ENCODE measurements around the gene CTNNA3. TPM values are rescaled to one million over a fixed set of nuclear protein-coding genes. Genes with fewer than 3 reads are reported as not detected.
"Not testable (repeated sequence)": the region's sequence is repeated elsewhere in the genome, so short reads cannot be mapped to it uniquely, and the experiment has no call there.

CTNNA3 gene
- total RNA-seq, 2 experiments from 2014 or later = 0.30 TPM; not detected in 1

DNA sequence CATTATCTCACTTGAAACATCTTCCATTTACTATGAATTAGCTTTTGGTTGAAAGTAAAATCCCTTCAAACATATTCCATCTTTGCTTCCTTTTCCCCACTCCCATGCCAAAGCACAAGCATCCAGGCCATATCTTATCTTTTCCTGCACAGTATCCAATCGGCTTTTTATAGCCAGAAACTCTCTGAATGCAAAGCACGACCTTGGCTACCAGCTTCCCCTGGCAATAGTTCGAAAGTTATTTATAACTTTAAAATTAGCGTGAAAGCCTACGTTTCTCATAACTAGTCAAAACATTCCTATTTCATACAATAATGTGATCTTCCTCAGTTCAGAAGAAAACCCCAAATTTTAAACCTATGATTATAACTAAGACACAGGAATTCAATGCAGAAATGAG is 440 bp downstream of the CTNNA3 start:
- ChIA-PET CTCF (interaction anchor here (0.8 to 6.9 kb wide), 5 partner anchors 11 to 93 kb away, joined by 3 to 184 read pairs (median 6); no protein-coding TSS in a partner anchor), POLR2A (interaction anchor here (0.6 kb wide), 1 partner anchor 254 kb away, joined by 3 read pairs; no protein-coding TSS in a partner anchor)
- H3K4me3 Mint-ChIP-seq = no peak overlapping the region
- H3K9me3 Mint-ChIP-seq (ENCODE audit: low read depth) = no peaks in the 10 kb centered on the region
- ATAC-seq = no peak
- no peak for DNase-seq
- intact Hi-C loops (cut with DNase I, micrococcal nuclease) = loop anchor here in 1 of 2 experiments (5.0 to 10.0 kb wide), 2 partner anchors 462 to 609 kb away; no protein-coding TSS in a partner anchor
- peaks cover 16% of the 10 kb centered on the region for H3K27me3 Mint-ChIP-seq
- no peaks in the 10 kb centered on the region for H3K36me3 Mint-ChIP-seq (ENCODE audit: low read depth)
- peaks cover 10% of the 10 kb centered on the region for H3K4me1 Mint-ChIP-seq
- no peak overlapping the region for H3K27ac Mint-ChIP-seq

DNA sequence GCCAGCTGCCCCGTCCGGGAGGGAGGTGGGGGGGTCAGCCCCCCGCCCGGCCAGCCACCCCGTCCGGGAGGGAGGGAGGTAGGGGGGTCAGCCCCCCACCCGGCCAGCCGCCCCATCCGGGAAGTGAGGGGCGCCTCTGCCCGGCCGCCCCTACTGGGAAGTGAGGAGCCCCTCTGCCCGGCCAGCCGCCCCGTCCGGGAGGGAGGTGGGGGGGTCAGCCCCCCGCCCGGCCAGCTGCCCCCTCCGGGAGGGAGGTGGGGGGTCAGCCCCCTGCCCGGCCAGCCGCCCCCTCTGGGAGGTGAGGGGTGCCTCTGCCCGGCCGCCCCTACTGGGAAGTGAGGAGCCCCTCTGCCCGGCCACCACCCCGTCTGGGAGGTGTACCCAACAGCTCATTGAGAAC is 4.1 kb downstream of the CTNNA3 start:
- H3K9me3 Mint-ChIP-seq (ENCODE audit: low read depth); H3K4me3 Mint-ChIP-seq; H3K4me1 Mint-ChIP-seq; CTCF ChIA-PET; H3K36me3 Mint-ChIP-seq (ENCODE audit: low read depth); H3K27ac Mint-ChIP-seq; POLR2A ChIA-PET; ATAC-seq; DNase-seq: not testable (repeated sequence)
- intact Hi-C loops (cut with DNase I, micrococcal nuclease) = loop anchor here in 1 of 2 experiments (10.0 kb wide), 1 partner anchor 613 kb away; no protein-coding TSS in a partner anchor
- H3K27me3 Mint-ChIP-seq = peaks cover 16% of the 10 kb centered on the region

DNA sequence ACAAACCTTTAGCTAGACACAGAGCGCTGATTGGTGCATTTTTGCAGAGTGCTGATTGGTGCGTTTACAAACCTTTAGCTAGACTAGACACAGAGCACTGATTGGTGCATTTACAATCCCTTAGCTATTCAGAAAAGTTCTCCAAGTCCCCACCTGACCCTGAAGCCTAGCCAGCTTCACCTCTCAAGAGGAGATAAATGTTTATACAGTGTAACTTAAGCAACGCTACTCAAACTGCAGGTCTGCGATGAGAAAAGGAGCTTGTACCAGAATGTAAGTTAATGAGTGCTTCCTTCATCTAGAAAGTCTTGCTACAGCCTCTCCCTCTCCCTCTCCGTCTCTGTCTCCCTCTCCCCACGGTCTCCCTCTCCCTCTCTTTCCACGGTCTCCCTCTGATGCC is 5.5 kb downstream of the CTNNA3 start:
- H3K4me3 Mint-ChIP-seq; H3K27ac Mint-ChIP-seq; POLR2A ChIA-PET; H3K36me3 Mint-ChIP-seq (ENCODE audit: low read depth); H3K9me3 Mint-ChIP-seq (ENCODE audit: low read depth); DNase-seq; H3K4me1 Mint-ChIP-seq; ATAC-seq: not testable (repeated sequence)
- peaks cover 11% of the 10 kb centered on the region for H3K27me3 Mint-ChIP-seq
- CTCF ChIA-PET = interaction anchor here (0.6 to 0.9 kb wide), 2 partner anchors 89 to 254 kb away, joined by 3 to 7 read pairs; no protein-coding TSS in a partner anchor
- intact Hi-C loops (cut with DNase I, micrococcal nuclease) = loop anchor here in 1 of 2 experiments (10.0 kb wide), 1 partner anchor 614 kb away; no protein-coding TSS in a partner anchor

DNA sequence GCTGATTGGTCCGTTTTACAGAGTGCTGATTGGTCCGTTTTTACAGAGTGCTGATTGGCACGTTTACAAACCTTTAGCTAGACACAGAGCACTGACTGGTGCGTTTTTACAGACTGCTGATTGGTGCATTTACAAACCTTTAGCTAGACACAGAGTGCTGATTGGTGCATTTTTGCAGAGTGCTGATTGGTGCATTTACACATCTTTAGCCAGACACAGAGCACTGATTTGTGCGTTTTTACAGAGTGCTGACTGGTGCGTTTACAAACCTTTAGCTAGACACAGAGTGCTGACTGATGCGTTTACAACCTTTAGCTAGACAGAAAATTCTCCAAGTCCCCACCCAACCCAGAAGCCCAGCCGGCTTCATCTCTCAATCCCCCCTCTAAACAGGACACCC is 11.9 kb downstream of the CTNNA3 start:
- POLR2A ChIA-PET; DNase-seq; H3K27me3 Mint-ChIP-seq; ATAC-seq; H3K4me1 Mint-ChIP-seq; H3K36me3 Mint-ChIP-seq (ENCODE audit: low read depth); intact Hi-C loops (cut with DNase I, micrococcal nuclease); H3K4me3 Mint-ChIP-seq; H3K27ac Mint-ChIP-seq: not testable (repeated sequence)
- H3K9me3 Mint-ChIP-seq (ENCODE audit: low read depth) = peaks cover 23% of the 10 kb centered on the region
- CTCF ChIA-PET = interaction anchor here (0.9 kb wide), 1 partner anchor 96 kb away, joined by 3 read pairs; no protein-coding TSS in a partner anchor

DNA sequence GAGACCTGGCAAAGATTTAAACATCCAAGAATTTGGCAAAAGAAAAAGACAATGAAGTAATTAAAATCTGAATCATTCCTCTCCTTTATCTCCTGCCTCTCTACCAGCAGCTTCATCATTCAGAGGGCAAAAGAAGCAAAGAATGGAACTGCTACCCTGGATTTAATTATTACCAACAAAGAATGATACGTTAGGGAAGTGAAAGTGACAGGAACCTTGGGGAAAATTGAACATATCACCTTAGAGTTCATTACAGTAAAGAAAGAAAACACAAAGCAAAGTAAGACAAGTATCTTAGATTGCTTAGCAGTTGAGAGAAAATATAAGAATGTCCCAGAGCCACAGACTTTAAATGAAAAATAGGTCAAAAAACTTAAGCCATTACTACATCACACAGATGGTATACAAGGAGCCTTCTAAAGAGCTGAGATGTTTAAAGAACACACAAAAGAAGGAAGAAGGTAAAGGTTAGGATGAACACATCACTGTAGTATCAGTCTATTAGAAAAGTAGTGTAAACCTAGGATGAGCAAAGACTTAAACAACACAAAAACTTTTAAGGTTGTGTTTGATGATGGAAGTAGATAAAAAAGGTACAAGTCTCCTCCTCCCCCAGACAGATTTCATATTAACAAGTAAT is 17.5 kb downstream of the CTNNA3 start:
- POLR2A ChIA-PET = no interaction called here
- H3K27me3 Mint-ChIP-seq = peaks cover 14% of the 10 kb centered on the region
- no peak overlapping the region for H3K4me3 Mint-ChIP-seq

DNA sequence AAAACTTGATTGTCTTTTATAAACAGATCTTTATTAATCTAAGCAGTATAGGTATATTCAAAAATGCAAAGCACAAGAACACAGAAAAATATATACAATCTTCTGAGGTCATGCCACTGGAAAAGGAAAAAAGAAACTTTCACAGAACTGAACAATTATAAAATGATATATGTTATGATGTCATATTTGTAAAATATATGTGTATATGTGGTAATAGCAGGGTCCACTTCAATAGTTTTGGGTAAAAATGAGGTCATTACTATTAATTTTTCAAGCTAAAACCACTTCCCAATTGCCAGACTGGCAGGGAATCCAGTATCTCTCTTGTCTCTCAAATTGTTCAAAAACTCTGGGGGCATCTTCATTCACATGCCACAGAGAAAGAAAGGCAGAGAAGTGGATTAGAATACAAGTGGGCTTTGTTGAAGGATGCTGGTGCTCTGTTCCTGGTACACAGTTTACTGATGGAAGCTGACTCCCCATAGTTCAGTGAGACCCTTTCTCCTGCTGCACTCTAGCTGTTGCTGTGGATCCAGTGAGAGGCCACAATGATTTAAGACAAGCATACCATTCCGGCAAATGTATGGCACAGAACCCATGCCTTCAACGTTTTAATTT is 19.7 kb downstream of the CTNNA3 start:
- H3K4me3 Mint-ChIP-seq = no peak overlapping the region
- ATAC-seq = no peak
- intact Hi-C loops (cut with DNase I, micrococcal nuclease) = no loop called here
- ChIA-PET CTCF (interaction anchor here (0.6 to 1.4 kb wide), 2 partner anchors 21 to 669 kb away, joined by 3 to 4 read pairs; no protein-coding TSS in a partner anchor), POLR2A (no interaction called here)
- H3K27me3 Mint-ChIP-seq = peaks cover 14% of the 10 kb centered on the region
- no peak for DNase-seq
- H3K36me3 Mint-ChIP-seq (ENCODE audit: low read depth) = no peaks in the 10 kb centered on the region
- H3K27ac Mint-ChIP-seq = no peak overlapping the region
- H3K4me1 Mint-ChIP-seq = no peaks in the 10 kb centered on the region
- no peaks in the 10 kb centered on the region for H3K9me3 Mint-ChIP-seq (ENCODE audit: low read depth)

More for the DNA sequence above, 17.5 kb downstream of the CTNNA3 start:
- no peak overlapping the region for H3K27ac Mint-ChIP-seq
- ATAC-seq (no peak), DNase-seq (no peak)
- H3K4me1 Mint-ChIP-seq = no peaks in the 10 kb centered on the region
- H3K36me3 Mint-ChIP-seq (ENCODE audit: low read depth) = no peaks in the 10 kb centered on the region
- CTCF ChIA-PET = interaction anchor here (1.3 kb wide), 1 partner anchor 82 kb away, joined by 3 read pairs; no protein-coding TSS in a partner anchor
- intact Hi-C loops (cut with DNase I, micrococcal nuclease) = no loop called here
- peaks cover 5% of the 10 kb centered on the region for H3K9me3 Mint-ChIP-seq (ENCODE audit: low read depth)

DNA sequence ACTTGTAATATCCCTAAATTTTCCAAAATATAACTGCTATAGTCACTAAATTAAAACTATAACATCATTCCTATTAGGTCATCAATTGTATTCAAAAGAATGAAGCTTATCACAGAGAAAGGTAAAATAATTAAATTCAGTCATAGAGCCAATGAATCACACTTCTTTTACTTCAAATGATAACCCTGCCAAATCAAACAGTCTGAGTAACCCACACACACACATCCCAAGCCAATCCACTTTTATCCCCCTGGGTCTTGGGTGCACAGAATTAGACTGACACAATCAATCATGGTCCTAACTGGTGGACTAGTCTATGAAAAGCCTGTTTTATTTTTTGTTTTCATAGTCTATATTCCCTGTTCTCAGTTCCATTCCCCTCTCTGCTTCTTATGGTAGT is 25.6 kb downstream of the CTNNA3 start:
- H3K9me3 Mint-ChIP-seq (ENCODE audit: low read depth) = no peaks in the 10 kb centered on the region
- ATAC-seq (no peak), DNase-seq (no peak)
- intact Hi-C loops (cut with DNase I, micrococcal nuclease) = no loop called here
- peaks cover 1% of the 10 kb centered on the region for H3K27me3 Mint-ChIP-seq
- CTCF ChIA-PET = interaction anchor here (0.7 kb wide), 1 partner anchor 17 kb away, joined by 3 read pairs; no protein-coding TSS in a partner anchor
- H3K27ac Mint-ChIP-seq = no peak overlapping the region
- H3K4me1 Mint-ChIP-seq = no peaks in the 10 kb centered on the region
- POLR2A ChIA-PET = no interaction called here
- no peak overlapping the region for H3K4me3 Mint-ChIP-seq
- no peaks in the 10 kb centered on the region for H3K36me3 Mint-ChIP-seq (ENCODE audit: low read depth)

- H3K36me3 Mint-ChIP-seq (ENCODE audit: low read depth) = no peaks in the 10 kb centered on the region
- H3K4me1 Mint-ChIP-seq = no peaks in the 10 kb centered on the region
- H3K27ac Mint-ChIP-seq = no peak overlapping the region
- intact Hi-C loops (cut with DNase I, micrococcal nuclease) = no loop called here
- no peaks in the 10 kb centered on the region for H3K27me3 Mint-ChIP-seq
- H3K9me3 Mint-ChIP-seq (ENCODE audit: low read depth) = no peaks in the 10 kb centered on the region
- DNase-seq (no peak), ATAC-seq (no peak)
- no peak overlapping the region for H3K4me3 Mint-ChIP-seq
- CTCF ChIA-PET = interaction anchor here (0.7 kb wide), 1 partner anchor 17 kb away, joined by 3 read pairs; no protein-coding TSS in a partner anchor
- POLR2A ChIA-PET = no interaction called here
These were observed 26.0 kb downstream of the CTNNA3 start for GRCh38 chr10:67669978-67670377.

GRCh38 chr10:67668448-67668847 is 27.5 kb downstream of the CTNNA3 start:
- POLR2A ChIA-PET = no interaction called here
- H3K36me3 Mint-ChIP-seq (ENCODE audit: low read depth) = no peaks in the 10 kb centered on the region
- no peak overlapping the region for H3K4me3 Mint-ChIP-seq
- no peaks in the 10 kb centered on the region for H3K9me3 Mint-ChIP-seq (ENCODE audit: low read depth)
- CTCF ChIA-PET = no interaction called here
- no peak overlapping the region for H3K27ac Mint-ChIP-seq
- DNase-seq (no peak), ATAC-seq (no peak)
- H3K27me3 Mint-ChIP-seq = no peaks in the 10 kb centered on the region
- H3K4me1 Mint-ChIP-seq = no peaks in the 10 kb centered on the region
- intact Hi-C loops (cut with DNase I, micrococcal nuclease) = no loop called here

GRCh38 chr10:67667035-67667425 is 29.0 kb downstream of the CTNNA3 start:
- intact Hi-C loops (cut with DNase I, micrococcal nuclease) = no loop called here
- ChIA-PET CTCF (interaction anchor here (0.6 to 3.8 kb wide), 10 partner anchors 13 to 273 kb away, joined by 3 to 41 read pairs (median 4); no protein-coding TSS in a partner anchor), POLR2A (no interaction called here)
- no peaks in the 10 kb centered on the region for H3K27me3 Mint-ChIP-seq
- H3K4me1 Mint-ChIP-seq = no peaks in the 10 kb centered on the region
- ATAC-seq (no peak), DNase-seq (no peak)
- H3K4me3 Mint-ChIP-seq = no peak overlapping the region
- H3K9me3 Mint-ChIP-seq (ENCODE audit: low read depth) = no peaks in the 10 kb centered on the region
- H3K27ac Mint-ChIP-seq = no peak overlapping the region
- H3K36me3 Mint-ChIP-seq (ENCODE audit: low read depth) = no peaks in the 10 kb centered on the region

- Mint-ChIP-seq H3K9me3 (ENCODE audit: low read depth) (no peaks in the 10 kb centered on the region), H3K27ac (no peak overlapping the region), H3K4me3 (no peak overlapping the region), H3K4me1 (no peaks in the 10 kb centered on the region), H3K27me3 (no peaks in the 10 kb centered on the region), H3K36me3 (ENCODE audit: low read depth) (no peaks in the 10 kb centered on the region)
- ChIA-PET POLR2A (no interaction called here), CTCF (interaction anchor here (0.6 to 3.8 kb wide), 10 partner anchors 14 to 274 kb away, joined by 3 to 41 read pairs (median 4); no protein-coding TSS in a partner anchor)
- no peak for ATAC-seq
- intact Hi-C loops (cut with DNase I, micrococcal nuclease) = loop anchor here (1.0 kb wide), 1 partner anchor 114 kb away; no protein-coding TSS in a partner anchor
- DNase-seq = no peak
These were observed 29.5 kb downstream of the CTNNA3 start for GRCh38 chr10:67666416-67667034.

Data from activated CD4-positive, alpha-beta T cell treated with anti-CD3 and anti-CD28 coated beads for 36 hours (primary cell).